GM23248 (cell line): ENCODE results near the gene PLCH2.

Source experiments
- EZH2 ChIP-seq: fragments of 200-600 bp; sonication (generic); IDR thresholded peaks from 2 replicates; pipeline ENCODE4 v1.6.1; 2018; ENCODE audit warnings: antibody characterized with exemption, mild to moderate bottlenecking; ENCODE audit not compliant: insufficient read depth, poor library complexity, severe bottlenecking
- EZH2phosphoT487 ChIP-seq: fragments of 200-600 bp; sonication (generic); IDR thresholded peaks from 2 replicates; pipeline ENCODE4 v1.6.1; 2018; ENCODE audit warnings: antibody characterized with exemption, moderate library complexity, mild to moderate bottlenecking, low read depth; ENCODE audit not compliant: insufficient read depth

GRCh38 chr1:2522230-2522629, 46.1 kb downstream of the PLCH2 start:
- TF ChIP-seq EZH2 (no peak), EZH2phosphoT487 (no peak)
